Measurements from ENCODE around the gene CMTM7. TPM values are rescaled to one million over a fixed set of nuclear protein-coding genes. Genes with fewer than 3 reads are reported as not detected.
A peak's percentile ranks its signal among the peaks of the same experiment; 100 is the strongest.
"Not testable (repeated sequence)": the region's sequence is repeated elsewhere in the genome, so short reads cannot be mapped to it uniquely, and the experiment has no call there.

CMTM7 gene
- total RNA-seq, 1 donor from 2014 or later: 40.7 TPM

DNA sequence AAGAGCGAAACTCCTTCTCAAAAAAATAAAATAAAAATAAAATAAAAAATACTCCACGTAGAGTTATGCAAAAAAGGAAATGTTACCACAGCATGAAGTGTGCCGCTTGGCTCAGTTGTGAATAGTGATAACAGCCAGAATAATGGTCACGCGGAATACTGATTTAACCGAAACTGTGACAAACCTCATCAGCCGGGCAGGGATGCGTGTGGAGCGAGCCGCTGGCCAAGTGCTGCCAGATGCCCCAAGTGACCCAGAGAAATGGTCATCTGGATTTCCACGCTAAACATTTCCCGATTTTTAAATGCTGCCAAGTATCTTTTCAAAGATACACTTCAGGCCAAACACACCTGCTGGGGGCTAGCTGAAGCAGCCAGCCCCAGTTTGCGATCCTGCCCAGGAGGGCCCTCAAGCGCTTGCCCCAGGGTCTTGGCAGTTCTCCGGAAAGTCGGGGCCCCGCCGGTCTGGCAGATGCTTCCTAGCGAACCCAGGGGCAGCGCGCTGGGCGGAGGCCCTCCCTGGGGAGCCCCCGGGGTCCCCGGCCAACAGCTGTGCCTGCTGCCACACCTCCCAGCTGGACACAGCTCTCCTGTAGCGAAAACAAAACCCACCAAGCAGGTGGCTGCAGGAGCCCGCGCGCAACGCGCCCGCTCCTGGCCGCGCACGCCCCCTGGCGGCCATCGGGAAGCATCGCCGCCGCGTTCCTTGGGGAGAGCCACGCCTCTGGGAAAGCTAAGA lies 75.8 kb downstream of the CMTM7 start:
- Histone ChIP-seq H3K36me3 (ENCODE audit: control insufficient read depth, insufficient read depth, low read length) (no peaks in the 10 kb centered on the region), H3K27me3 (ENCODE audit: control insufficient read depth, insufficient read depth, low read length) (no peaks in the 10 kb centered on the region), H3K4me3 (ENCODE audit: low read depth, low read length) (no peak overlapping the region)
- TF ChIP-seq, protein P1, sequence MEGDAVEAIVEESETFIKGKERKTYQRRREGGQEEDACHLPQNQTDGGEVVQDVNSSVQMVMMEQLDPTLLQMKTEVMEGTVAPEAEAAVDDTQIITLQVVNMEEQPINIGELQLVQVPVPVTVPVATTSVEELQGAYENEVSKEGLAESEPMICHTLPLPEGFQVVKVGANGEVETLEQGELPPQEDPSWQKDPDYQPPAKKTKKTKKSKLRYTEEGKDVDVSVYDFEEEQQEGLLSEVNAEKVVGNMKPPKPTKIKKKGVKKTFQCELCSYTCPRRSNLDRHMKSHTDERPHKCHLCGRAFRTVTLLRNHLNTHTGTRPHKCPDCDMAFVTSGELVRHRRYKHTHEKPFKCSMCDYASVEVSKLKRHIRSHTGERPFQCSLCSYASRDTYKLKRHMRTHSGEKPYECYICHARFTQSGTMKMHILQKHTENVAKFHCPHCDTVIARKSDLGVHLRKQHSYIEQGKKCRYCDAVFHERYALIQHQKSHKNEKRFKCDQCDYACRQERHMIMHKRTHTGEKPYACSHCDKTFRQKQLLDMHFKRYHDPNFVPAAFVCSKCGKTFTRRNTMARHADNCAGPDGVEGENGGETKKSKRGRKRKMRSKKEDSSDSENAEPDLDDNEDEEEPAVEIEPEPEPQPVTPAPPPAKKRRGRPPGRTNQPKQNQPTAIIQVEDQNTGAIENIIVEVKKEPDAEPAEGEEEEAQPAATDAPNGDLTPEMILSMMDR (IDR thresholded peaks at IDR 0.05; ENCODE audit: insufficient read depth, low read length, poor library complexity, severe bottlenecking): peak; percentile 83
- DNase-seq (ENCODE audit: low read depth): peak; percentile 9

DNA sequence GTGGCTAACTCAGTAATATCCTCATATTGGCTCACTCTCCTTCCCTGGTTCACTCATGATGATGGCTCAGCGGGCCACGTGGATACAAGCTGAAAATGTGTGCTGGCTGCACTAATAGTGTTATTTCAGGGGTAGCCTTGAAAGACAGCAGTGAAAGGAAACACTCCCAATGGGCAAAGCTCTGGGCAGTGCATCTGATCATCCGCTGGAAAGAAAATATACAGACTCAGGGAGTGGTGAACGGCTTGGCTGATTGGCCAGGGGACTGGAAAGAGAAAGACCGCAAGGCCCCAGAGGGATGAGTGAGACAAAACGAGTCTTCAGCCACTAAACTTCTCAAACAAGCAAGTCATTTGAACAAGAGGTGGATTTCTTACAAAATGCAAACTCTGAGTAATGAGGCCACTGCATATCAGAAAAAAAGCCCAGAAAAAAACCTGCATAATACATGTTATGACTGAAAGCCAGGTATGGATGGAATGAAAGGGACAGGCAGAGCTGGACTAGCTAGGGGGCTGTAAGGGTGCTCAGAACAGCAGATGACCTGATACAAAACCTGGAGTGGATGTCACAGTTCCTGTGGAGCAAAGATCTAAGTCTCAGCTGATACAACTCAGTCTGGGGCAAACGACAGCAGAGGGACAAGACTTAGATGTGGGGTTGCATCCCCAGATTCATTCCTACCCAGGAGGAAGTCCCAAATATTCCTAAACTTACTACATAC lies 77.7 kb downstream of the CMTM7 start:
- DNase-seq (ENCODE audit: low read depth): no peak
- H3K36me3 ChIP-seq (ENCODE audit: control insufficient read depth, insufficient read depth, low read length): no peaks in the 10 kb centered on the region
- TF ChIP-seq, protein P1 (IDR thresholded peaks at IDR 0.05; ENCODE audit: insufficient read depth, low read length, poor library complexity, severe bottlenecking): no peak
- no peak overlapping the region for H3K4me3 ChIP-seq (ENCODE audit: low read depth, low read length)
- no peaks in the 10 kb centered on the region for H3K27me3 ChIP-seq (ENCODE audit: control insufficient read depth, insufficient read depth, low read length)

DNA sequence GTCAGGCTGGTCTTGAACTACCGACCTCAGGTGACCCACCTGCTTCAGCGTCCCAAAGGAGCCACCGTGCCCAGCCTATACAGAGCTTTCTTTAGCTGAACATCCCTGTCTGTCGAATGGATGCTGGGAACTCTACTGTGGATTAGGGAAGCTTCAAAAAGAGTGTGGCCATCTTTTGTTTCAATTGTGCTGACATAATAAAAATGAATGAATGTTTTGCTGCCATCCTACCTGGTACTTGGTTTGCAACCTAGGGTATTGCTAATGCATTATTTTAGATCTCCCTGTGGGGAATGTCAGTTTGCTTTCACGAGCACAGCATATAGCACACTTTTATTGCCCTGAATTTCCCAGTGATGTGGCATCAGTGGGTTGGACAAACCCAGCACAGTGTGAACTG lies 78.7 kb downstream of the CMTM7 start:
- no peaks in the 10 kb centered on the region for H3K36me3 ChIP-seq (ENCODE audit: control insufficient read depth, insufficient read depth, low read length)
- TF ChIP-seq, protein P1 (IDR thresholded peaks at IDR 0.05; ENCODE audit: insufficient read depth, low read length, poor library complexity, severe bottlenecking): no peak
- H3K27me3 ChIP-seq (ENCODE audit: control insufficient read depth, insufficient read depth, low read length): no peaks in the 10 kb centered on the region
- no peak for DNase-seq (ENCODE audit: low read depth)
- no peak overlapping the region for H3K4me3 ChIP-seq (ENCODE audit: low read depth, low read length)

DNA sequence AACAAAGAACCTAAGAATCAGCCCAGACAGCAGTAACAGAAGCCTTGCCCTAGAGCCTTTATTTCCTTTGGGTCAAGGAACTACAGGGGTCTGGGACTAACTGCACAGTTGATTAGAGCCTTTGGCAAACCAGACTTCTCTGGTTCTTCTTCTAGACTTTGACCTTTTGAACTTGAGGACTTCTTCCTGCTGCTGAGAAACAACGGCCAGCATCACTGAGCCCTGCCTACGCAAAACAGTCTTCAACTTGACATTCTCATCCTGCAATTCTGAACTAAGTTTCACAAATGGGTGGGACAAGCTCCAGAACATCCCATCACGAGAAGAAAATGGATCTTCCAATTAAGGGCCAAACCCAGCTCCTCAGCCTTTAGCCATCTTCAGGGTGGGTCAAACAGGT lies 79.6 kb downstream of the CMTM7 start:
- H3K4me3 ChIP-seq (ENCODE audit: low read depth, low read length): no peak overlapping the region
- no peak for DNase-seq (ENCODE audit: low read depth)
- no peaks in the 10 kb centered on the region for H3K36me3 ChIP-seq (ENCODE audit: control insufficient read depth, insufficient read depth, low read length)
- TF ChIP-seq, protein P1 (IDR thresholded peaks at IDR 0.05; ENCODE audit: insufficient read depth, low read length, poor library complexity, severe bottlenecking): no peak
- H3K27me3 ChIP-seq (ENCODE audit: control insufficient read depth, insufficient read depth, low read length): no peaks in the 10 kb centered on the region

DNA sequence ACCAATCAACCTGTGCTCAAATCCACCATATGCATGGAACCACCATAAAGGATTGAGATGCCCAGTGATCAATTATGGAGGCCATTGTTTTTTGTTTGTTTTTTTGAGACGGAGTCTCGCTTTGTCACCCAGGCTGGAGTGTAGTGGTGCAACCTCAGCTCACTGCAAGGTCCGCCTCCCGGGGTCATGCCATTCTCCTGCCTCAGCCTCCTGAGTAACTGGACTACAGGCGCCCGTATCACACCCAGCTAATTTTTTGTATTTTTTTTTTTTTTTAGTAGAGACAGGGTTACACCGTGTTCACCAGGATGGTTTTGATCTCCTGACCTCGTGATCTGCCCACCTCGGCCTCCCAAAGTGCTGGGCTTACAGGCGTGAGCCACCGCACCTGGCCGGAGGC lies 80.5 kb downstream of the CMTM7 start:
- H3K4me3 ChIP-seq (ENCODE audit: low read depth, low read length); H3K27me3 ChIP-seq (ENCODE audit: control insufficient read depth, insufficient read depth, low read length); H3K36me3 ChIP-seq (ENCODE audit: control insufficient read depth, insufficient read depth, low read length); DNase-seq (ENCODE audit: low read depth): not testable (repeated sequence)

DNA sequence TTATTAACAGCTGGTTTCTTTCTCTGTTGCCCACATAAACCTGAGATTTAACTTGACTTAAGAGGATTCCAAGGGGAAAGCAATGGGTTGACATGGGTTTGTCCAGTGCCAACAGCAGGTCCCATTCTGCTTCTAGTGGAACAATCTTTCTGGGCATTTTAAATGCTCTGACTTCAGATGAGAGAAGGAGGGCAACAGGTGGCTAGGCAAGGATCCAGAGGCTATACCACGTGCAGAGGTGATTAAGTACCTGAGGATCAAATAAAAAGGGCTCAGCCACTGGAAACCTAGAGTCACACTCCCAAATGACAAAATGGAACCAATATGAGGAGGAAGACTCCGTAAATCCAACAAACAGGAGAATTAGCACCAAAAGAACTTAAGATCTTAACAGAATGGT lies 82.5 kb downstream of the CMTM7 start:
- Histone ChIP-seq H3K27me3 (ENCODE audit: control insufficient read depth, insufficient read depth, low read length) (no peaks in the 10 kb centered on the region), H3K36me3 (ENCODE audit: control insufficient read depth, insufficient read depth, low read length) (no peaks in the 10 kb centered on the region), H3K4me3 (ENCODE audit: low read depth, low read length) (no peak overlapping the region)
- TF ChIP-seq, protein P1 (IDR thresholded peaks at IDR 0.05; ENCODE audit: insufficient read depth, low read length, poor library complexity, severe bottlenecking): no peak
- no peak for DNase-seq (ENCODE audit: low read depth)
